Suprapubic skin (tissue), 4 donors: ENCODE data around the gene CDPF1. TPM values are rescaled to one million over a fixed set of nuclear protein-coding genes. Genes with fewer than 3 reads are reported as not detected.

Experiments
- DNase-seq, 2 donors: peaks; one replicate each; pipeline ENCODE4 v3.0.0-alpha.2; 2019; ENCODE audit warnings: low spot score in 2 of 2
- H3K27ac ChIP-seq: fragments of 200-600 bp; sonication (generic); one replicate; pipeline ENCODE4 v1.5.1; 2019
- H3K27me3 ChIP-seq: fragments of 200-600 bp; sonication (generic); one replicate; pipeline ENCODE4 v1.5.1; 2019
- H3K36me3 ChIP-seq: fragments of 200-600 bp; sonication (generic); one replicate; pipeline ENCODE4 v1.5.1; 2019
- H3K4me1 ChIP-seq: fragments of 200-600 bp; sonication (generic); one replicate; pipeline ENCODE4 v1.5.1; 2019
- H3K4me3 ChIP-seq: fragments of 200-600 bp; sonication (generic); one replicate; pipeline ENCODE4 v1.5.1; 2019; ENCODE audit warnings: mild to moderate bottlenecking
- H3K9me3 ChIP-seq: fragments of 200-600 bp; sonication (generic); one replicate; pipeline ENCODE4 v1.5.1; 2019
- CTCF ChIP-seq, 2 donors: fragments of 200-600 bp in 1 of 2; fragments of 450-650 bp in 1 of 2; sonication (generic) in 1 of 2; IDR thresholded peaks; one replicate each; pipeline ENCODE4 v1.5.1; 2016 to 2019; ENCODE audit warnings: antibody characterized with exemption in 2 of 2, mild to moderate bottlenecking in 1 of 2, moderate library complexity in 1 of 2
- EP300 ChIP-seq: sonication (generic); formaldehyde crosslinking; IDR thresholded peaks from one replicate; pipeline ENCODE4 v1.6.1; 2017; ENCODE audit warnings: antibody characterized with exemption
- POLR2A ChIP-seq, 2 donors: fragments of 450-650 bp; IDR thresholded peaks; one replicate each; pipeline ENCODE4 v1.6.1; 2017; ENCODE audit warnings: antibody characterized with exemption in 2 of 2, mild to moderate bottlenecking in 2 of 2, moderate library complexity in 2 of 2
- POLR2AphosphoS5 ChIP-seq, 3 donors: sonication (generic); formaldehyde crosslinking; IDR thresholded peaks; one replicate each; pipeline ENCODE4 v1.6.1; 2017; ENCODE audit warnings: antibody characterized with exemption in 3 of 3
- WGBS: methylation state at CpG from one replicate; pipeline ENCODE4 v1.1.5; 2018; 5-methylcytosine and 5-hydroxymethylcytosine counted together
- total RNA-seq, 4 donors: library from RNA; depleted of rRNA; stranded (reverse); fragments of >200 nt; gene quantifications; one replicate each; pipeline ENCODE4 v1.1.0, GENCODE V29; 2016

Gene CDPF1
- total RNA-seq, 4 donors from 2014 or later = 3.9 to 13.4 (median 9.5) TPM

DNA sequence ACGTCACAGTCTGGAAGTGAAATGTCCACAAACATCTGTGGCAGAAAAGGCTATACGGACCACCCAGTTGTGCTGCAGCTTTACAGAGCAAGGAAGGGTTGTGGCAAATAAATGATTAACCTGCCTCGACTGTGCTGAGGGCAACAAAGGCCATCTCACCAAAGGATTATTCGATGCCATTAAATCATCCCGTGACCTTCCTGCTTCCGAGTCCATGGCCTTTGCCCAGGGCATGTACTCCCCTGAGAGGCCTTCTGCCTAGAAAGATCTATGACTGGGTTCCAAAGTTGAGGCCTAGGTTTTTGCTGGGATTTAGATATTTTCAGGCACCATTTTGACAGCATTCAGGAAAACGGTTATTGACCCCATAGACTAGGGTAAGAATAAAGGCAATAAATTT is 9.2 kb downstream of the CDPF1 start:
- TF ChIP-seq POLR2A (IDR thresholded peaks at IDR 0.05) (no peak), CTCF (IDR thresholded peaks at IDR 0.05) (no peak), POLR2AphosphoS5 (IDR thresholded peaks at IDR 0.05) (no peak), EP300 (no peak)
- WGBS = 83% methylated on average over 7 of the region's 7 CpGs
- Histone ChIP-seq H3K27ac (no peak overlapping the region), H3K36me3 (peaks cover 49% of the 10 kb centered on the region), H3K4me1 (no peaks in the 10 kb centered on the region), H3K27me3 (no peaks in the 10 kb centered on the region), H3K4me3 (no peak overlapping the region), H3K9me3 (no peaks in the 10 kb centered on the region)
- peak in 1 of 2 donors; percentile 16 for DNase-seq

GRCh38 chr22:46240506-46240905 is 9.6 kb downstream of the CDPF1 start:
- DNase-seq = peak in 1 of 2 donors; percentile 20
- Histone ChIP-seq H3K9me3 (no peaks in the 10 kb centered on the region), H3K4me1 (no peaks in the 10 kb centered on the region), H3K27me3 (no peaks in the 10 kb centered on the region), H3K27ac (no peak overlapping the region), H3K4me3 (no peak overlapping the region), H3K36me3 (peaks cover 53% of the 10 kb centered on the region)
- TF ChIP-seq CTCF (IDR thresholded peaks at IDR 0.05) (no peak), POLR2A (IDR thresholded peaks at IDR 0.05) (no peak), POLR2AphosphoS5 (IDR thresholded peaks at IDR 0.05) (no peak), EP300 (no peak)
- WGBS = 83% methylated on average over 5 of the region's 6 CpGs

DNA sequence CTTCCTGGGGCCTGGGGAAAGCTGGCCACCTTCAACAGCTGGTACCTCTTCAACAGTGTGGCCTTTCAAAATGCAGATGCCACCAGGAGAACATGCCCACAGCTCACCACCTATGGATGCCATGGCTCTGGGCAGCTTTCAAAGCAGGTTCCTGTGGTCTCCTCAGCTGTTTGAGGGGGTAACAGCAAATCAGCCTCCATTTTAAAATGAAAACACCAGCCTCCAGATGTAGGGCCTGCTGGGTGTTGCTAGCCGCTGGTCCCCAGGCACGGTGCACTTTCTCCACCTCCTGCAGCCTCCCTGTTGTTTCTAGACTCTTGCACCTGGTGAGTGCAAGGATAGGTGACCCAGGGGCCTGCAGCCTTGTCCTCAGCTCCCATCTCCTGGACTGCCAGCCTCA is 10.0 kb downstream of the CDPF1 start:
- Histone ChIP-seq H3K36me3 (peaks cover 57% of the 10 kb centered on the region), H3K9me3 (no peaks in the 10 kb centered on the region), H3K27ac (no peak overlapping the region), H3K4me1 (no peaks in the 10 kb centered on the region), H3K27me3 (no peaks in the 10 kb centered on the region), H3K4me3 (no peak overlapping the region)
- no peak for DNase-seq
- WGBS = 100% methylated on average over 2 of the region's 2 CpGs
- no peak for TF ChIP-seq POLR2A (IDR thresholded peaks at IDR 0.05)
- no peak for TF ChIP-seq EP300
- no peak for TF ChIP-seq CTCF (IDR thresholded peaks at IDR 0.05)
- no peak for TF ChIP-seq POLR2AphosphoS5 (IDR thresholded peaks at IDR 0.05)

GRCh38 chr22:46239261-46240048 is 10.6 kb downstream of the CDPF1 start:
- H3K4me3 ChIP-seq = no peak overlapping the region
- H3K27me3 ChIP-seq = no peaks in the 10 kb centered on the region
- TF ChIP-seq POLR2AphosphoS5 (IDR thresholded peaks at IDR 0.05) (no peak), CTCF (IDR thresholded peaks at IDR 0.05) (no peak), POLR2A (IDR thresholded peaks at IDR 0.05) (no peak), EP300 (no peak)
- 79% methylated on average over 20 of the region's 20 CpGs for WGBS
- no peak overlapping the region for H3K27ac ChIP-seq
- H3K4me1 ChIP-seq = no peaks in the 10 kb centered on the region
- DNase-seq = peak in 1 of 2 donors; percentile 46
- H3K9me3 ChIP-seq = no peaks in the 10 kb centered on the region
- peaks cover 56% of the 10 kb centered on the region for H3K36me3 ChIP-seq

GRCh38 chr22:46238541-46238940 is 11.6 kb downstream of the CDPF1 start:
- Histone ChIP-seq H3K36me3 (peaks cover 52% of the 10 kb centered on the region), H3K4me3 (no peak overlapping the region), H3K4me1 (no peaks in the 10 kb centered on the region), H3K27me3 (no peaks in the 10 kb centered on the region), H3K9me3 (no peaks in the 10 kb centered on the region), H3K27ac (no peak overlapping the region)
- TF ChIP-seq POLR2A (IDR thresholded peaks at IDR 0.05) (no peak), CTCF (IDR thresholded peaks at IDR 0.05) (no peak), POLR2AphosphoS5 (IDR thresholded peaks at IDR 0.05) (no peak), EP300 (no peak)
- WGBS = 69% methylated on average over 7 of the region's 16 CpGs
- peak in 1 of 2 donors; percentile 57 for DNase-seq
